Fibroblast of lung (primary cell): Measurements from ENCODE around the gene TBC1D19. TPM values are rescaled to one million over a fixed set of nuclear protein-coding genes. Genes with fewer than 3 reads are reported as not detected.

Experiments used
- DNase-seq, 2 donors: peaks; one replicate each; pipeline versions ENCODE4 v3.0.0 to v3.0.0-alpha.2; 2010; ENCODE audit warnings: low read depth in 2 of 2
- H2AFZ ChIP-seq: 2 replicates; pipeline ENCODE4 v1.5.1; 2012; ENCODE audit warnings: low read length, control low read depth, inconsistent platforms
- H3K27ac ChIP-seq: 2 replicates; pipeline ENCODE4 v1.5.1; 2011; ENCODE audit warnings: low read length, control low read depth; ENCODE audit not compliant: insufficient read depth
- H3K27me3 ChIP-seq: 2 replicates; pipeline ENCODE4 v1.5.1; 2011; ENCODE audit warnings: mild to moderate bottlenecking, low read length; ENCODE audit not compliant: control insufficient read depth, insufficient read depth
- H3K36me3 ChIP-seq: 2 replicates; pipeline ENCODE4 v1.5.1; 2011; ENCODE audit warnings: low read length; ENCODE audit not compliant: control insufficient read depth, insufficient read depth
- H3K4me1 ChIP-seq: 2 replicates; pipeline ENCODE4 v1.5.1; 2011; ENCODE audit warnings: low read length; ENCODE audit not compliant: control insufficient read depth, insufficient read depth; ENCODE audit errors: extremely low read depth
- H3K4me2 ChIP-seq: 2 replicates; pipeline ENCODE4 v1.5.1; 2011; ENCODE audit warnings: low read length, control low read depth; ENCODE audit not compliant: insufficient read depth; ENCODE audit errors: extremely low read depth
- H3K4me3 ChIP-seq, 4 experiments: fragments of 200-600 bp in 1 of 4; sonication (generic) in 1 of 4; replicated peaks in 1 of 4; 2 replicates each; pipeline ENCODE4 v1.5.1; 2011 to 2016; ENCODE audit warnings: low read length in 4 of 4, low read depth in 3 of 4, mild to moderate bottlenecking in 3 of 4, control low read depth in 2 of 4, inconsistent platforms in 1 of 4, mixed read lengths in 1 of 4; ENCODE audit not compliant: insufficient read depth in 1 of 4; ENCODE audit errors: control extremely low read depth in 1 of 4
- H3K79me2 ChIP-seq: 2 replicates; pipeline ENCODE4 v1.5.1; 2012; ENCODE audit warnings: mild to moderate bottlenecking, low read length, inconsistent platforms; ENCODE audit not compliant: control insufficient read depth, insufficient read depth
- H3K9ac ChIP-seq: 2 replicates; pipeline ENCODE4 v1.5.1; 2011; ENCODE audit warnings: mild to moderate bottlenecking, low read length, control low read depth; ENCODE audit not compliant: insufficient read depth
- H3K9me3 ChIP-seq: 2 replicates; pipeline ENCODE4 v1.5.1; 2012; ENCODE audit warnings: low read depth, low read length; ENCODE audit not compliant: control insufficient read depth, insufficient read depth
- H4K20me1 ChIP-seq: 2 replicates; pipeline ENCODE4 v1.5.1; 2011; ENCODE audit warnings: low read length; ENCODE audit not compliant: control insufficient read depth, insufficient read depth; ENCODE audit errors: extremely low read depth
- CTCF ChIP-seq, 2 donors: IDR thresholded peaks in 1 of 2; conservative IDR thresholded peaks in 1 of 2; 1 replicate in 1 of 2; 2 replicates in 1 of 2; pipeline ENCODE4 v1.5.1; 2011 to 2012; ENCODE audit warnings: low read length in 2 of 2, control low read depth in 1 of 2, inconsistent platforms in 1 of 2, low read depth in 1 of 2, mild to moderate bottlenecking in 1 of 2
- EZH2 ChIP-seq: IDR thresholded peaks from 2 replicates; pipeline ENCODE4 v1.5.1; 2012; ENCODE audit warnings: low read length, control low read depth, mild to moderate bottlenecking; ENCODE audit errors: missing control alignments
- polyA plus RNA-seq, 2 donors: library from polyadenylated mRNA; depleted of rRNA in 1 of 2; stranded (reverse) in 1 of 2; unstranded in 1 of 2; fragments of >200 nt; gene quantifications; 2 replicates each; pipeline ENCODE4 v1.2.1, GENCODE V29; 2011 to 2012; ENCODE audit warnings: missing spikeins in 1 of 2
- total RNA-seq: library from RNA; depleted of rRNA; stranded (reverse); fragments of >200 nt; gene quantifications from 2 replicates; pipeline ENCODE4 v1.2.1, GENCODE V29; 2014

The TBC1D19 gene
- total and polyA plus RNA-seq, 2 donors (not counting 1 experiment from before 2014, with no cell fraction given) = 38.2 to 132 TPM

- DNase-seq = peak; percentile 97 to 98
- Histone ChIP-seq H3K27me3 (no peaks in the 10 kb centered on the region), H3K4me2 (no peak overlapping the region), H3K4me3 (no peak overlapping the region), H3K36me3 (no peaks in the 10 kb centered on the region), H3K9ac (no peak overlapping the region), H3K79me2 (no peaks in the 10 kb centered on the region), H3K4me1 (peaks cover 4% of the 10 kb centered on the region), H3K27ac (no peak overlapping the region), H4K20me1 (no peaks in the 10 kb centered on the region), H3K9me3 (no peaks in the 10 kb centered on the region), H2AFZ (no peak overlapping the region)
- TF ChIP-seq EZH2 = no peak
These were observed 26.7 kb upstream of the TBC1D19 start for GRCh38 chr4:26557164-26557563.

- Histone ChIP-seq H3K36me3 (no peaks in the 10 kb centered on the region), H3K4me2 (no peak overlapping the region), H3K27me3 (no peaks in the 10 kb centered on the region), H3K4me3 (no peak overlapping the region), H4K20me1 (no peaks in the 10 kb centered on the region), H3K79me2 (no peaks in the 10 kb centered on the region), H2AFZ (no peak overlapping the region), H3K4me1 (peaks cover 4% of the 10 kb centered on the region), H3K9ac (no peak overlapping the region), H3K9me3 (no peaks in the 10 kb centered on the region), H3K27ac (peak overlapping the region; percentile 68)
- no peak for DNase-seq
- TF ChIP-seq CTCF (conservative IDR thresholded peaks at IDR 0.05 in 1 of 2, IDR thresholded peaks at IDR 0.05 in 1 of 2; ENCODE audit: low read depth in 1 of 2, low read length in 2 of 2) (no peak), EZH2 (no peak)
These were observed 25.6 kb upstream of the TBC1D19 start for GRCh38 chr4:26558166-26558895.

- Histone ChIP-seq H3K27ac (no peak overlapping the region), H3K4me1 (no peaks in the 10 kb centered on the region), H3K9me3 (no peaks in the 10 kb centered on the region), H3K27me3 (no peaks in the 10 kb centered on the region), H3K4me3 (no peak overlapping the region), H4K20me1 (no peaks in the 10 kb centered on the region), H2AFZ (no peak overlapping the region), H3K79me2 (no peaks in the 10 kb centered on the region), H3K9ac (no peak overlapping the region), H3K4me2 (no peak overlapping the region), H3K36me3 (no peaks in the 10 kb centered on the region)
- no peak for TF ChIP-seq EZH2
- TF ChIP-seq CTCF (conservative IDR thresholded peaks at IDR 0.05 in 1 of 2, IDR thresholded peaks at IDR 0.05 in 1 of 2; ENCODE audit: low read depth in 1 of 2, low read length in 2 of 2) = no peak
- peak in 1 of 2 donors; percentile 32 for DNase-seq
These were observed 17.8 kb upstream of the TBC1D19 start for GRCh38 chr4:26566133-26566532.
